PC-9 (cell line): ENCODE measurements around the gene TMEM183A. TPM values are rescaled to one million over a fixed set of nuclear protein-coding genes. Genes with fewer than 3 reads are reported as not detected.

Experiments
- BruUV-seq: library from RNA; stranded (reverse); fragments of 400-500 nt; replicated peaks from 2 replicates; lab custom pipeline; 2021; lab: Mats Ljungman, UMichigan
- CTCF ChIA-PET: fragments of 300-600 bp; sonication (Branson Sonifier 250); formaldehyde crosslinking; loops from one replicate; lab custom pipeline; 2022; ENCODE audit warnings: antibody characterized with exemption; lab: Charles Lee
- POLR2A ChIA-PET: fragments of 300-600 bp; sonication (Branson Sonifier 250); formaldehyde crosslinking; loops from one replicate; lab custom pipeline; 2022; ENCODE audit warnings: antibody characterized with exemption; ENCODE audit not compliant: unreplicated experiment; lab: Charles Lee
- DNase-seq, 2 experiments: peaks; one replicate each; pipeline versions ENCODE4 v3.0.0 to v3.0.0-alpha.2; 2015 to 2022; ENCODE audit warnings: mixed read lengths in 1 of 2
- H2AFZ ChIP-seq: fragments of 200-600 bp; sonication (generic); 2 replicates; pipeline ENCODE4 v1.8.1; 2017; ENCODE audit warnings: antibody characterized with exemption
- H3F3A ChIP-seq: fragments of 200-600 bp; sonication (generic); 2 replicates; pipeline ENCODE4 v1.8.1; 2017; ENCODE audit warnings: antibody characterized with exemption, mild to moderate bottlenecking, low read depth; ENCODE audit not compliant: insufficient read depth
- H3K27ac ChIP-seq: fragments of 200-600 bp; sonication (generic); 2 replicates; pipeline ENCODE4 v1.6.1; 2016; ENCODE audit warnings: mixed run types
- H3K27me3 ChIP-seq: fragments of 200-600 bp; sonication (generic); 2 replicates; pipeline ENCODE4 v1.6.1; 2016; ENCODE audit warnings: low read depth, mixed run types; ENCODE audit not compliant: insufficient read depth
- H3K36me3 ChIP-seq: fragments of 200-600 bp; sonication (generic); 2 replicates; pipeline ENCODE4 v1.6.1; 2016; ENCODE audit warnings: low read depth, mixed run types
- H3K4me1 ChIP-seq: fragments of 200-600 bp; sonication (generic); replicated peaks from 2 replicates; pipeline ENCODE4 v1.6.1; 2016; ENCODE audit warnings: mixed run types; ENCODE audit not compliant: insufficient read depth
- H3K4me2 ChIP-seq: fragments of 200-600 bp; sonication (generic); 2 replicates; pipeline ENCODE4 v1.6.1; 2017; ENCODE audit warnings: mixed run types
- H3K4me3 ChIP-seq: fragments of 200-600 bp; sonication (generic); 2 replicates; pipeline ENCODE4 v1.6.1; 2016; ENCODE audit warnings: mixed run types
- H3K79me2 ChIP-seq: fragments of 200-600 bp; sonication (generic); 2 replicates; pipeline ENCODE4 v1.6.1; 2017; ENCODE audit warnings: low read depth, mixed run types
- H3K9me2 ChIP-seq: fragments of 200-600 bp; sonication (generic); 2 replicates; pipeline ENCODE4 v1.8.1; 2017; ENCODE audit warnings: mild to moderate bottlenecking; ENCODE audit not compliant: insufficient read depth
- H3K9me3 ChIP-seq: fragments of 200-600 bp; sonication (generic); 2 replicates; pipeline ENCODE4 v1.8.1; 2016; ENCODE audit warnings: low read depth; ENCODE audit not compliant: insufficient read depth
- H4K20me1 ChIP-seq: fragments of 200-600 bp; sonication (generic); 2 replicates; pipeline ENCODE4 v1.8.1; 2017; ENCODE audit not compliant: insufficient read depth
- EZH2 ChIP-seq: fragments of 200-600 bp; sonication (generic); IDR thresholded peaks from 2 replicates; pipeline ENCODE4 v1.8.0; 2017; ENCODE audit warnings: antibody characterized with exemption, low read depth
- intact Hi-C: fragments of 100-400 bp; cut with micrococcal nuclease; formaldehyde crosslinking; loops from one replicate; pipeline ENCODE4 v1.10.0; 2022; ENCODE audit not compliant: unreplicated experiment
- total RNA-seq: library from RNA; stranded (reverse); gene quantifications from 2 replicates; pipeline ENCODE4 v1.2.3, GENCODE V29; 2021
- TF ChIP-seq, protein P1 (sequence below): fragments of 200-600 bp; sonication (generic); conservative IDR thresholded peaks from 2 replicates; pipeline ENCODE4 v1.6.1; 2017; ENCODE audit warnings: mixed run types, antibody characterized with exemption, mild to moderate bottlenecking, moderate library complexity

The TMEM183A gene
- total RNA-seq, 1 experiment from 2014 or later, result 53.5 TPM

DNA sequence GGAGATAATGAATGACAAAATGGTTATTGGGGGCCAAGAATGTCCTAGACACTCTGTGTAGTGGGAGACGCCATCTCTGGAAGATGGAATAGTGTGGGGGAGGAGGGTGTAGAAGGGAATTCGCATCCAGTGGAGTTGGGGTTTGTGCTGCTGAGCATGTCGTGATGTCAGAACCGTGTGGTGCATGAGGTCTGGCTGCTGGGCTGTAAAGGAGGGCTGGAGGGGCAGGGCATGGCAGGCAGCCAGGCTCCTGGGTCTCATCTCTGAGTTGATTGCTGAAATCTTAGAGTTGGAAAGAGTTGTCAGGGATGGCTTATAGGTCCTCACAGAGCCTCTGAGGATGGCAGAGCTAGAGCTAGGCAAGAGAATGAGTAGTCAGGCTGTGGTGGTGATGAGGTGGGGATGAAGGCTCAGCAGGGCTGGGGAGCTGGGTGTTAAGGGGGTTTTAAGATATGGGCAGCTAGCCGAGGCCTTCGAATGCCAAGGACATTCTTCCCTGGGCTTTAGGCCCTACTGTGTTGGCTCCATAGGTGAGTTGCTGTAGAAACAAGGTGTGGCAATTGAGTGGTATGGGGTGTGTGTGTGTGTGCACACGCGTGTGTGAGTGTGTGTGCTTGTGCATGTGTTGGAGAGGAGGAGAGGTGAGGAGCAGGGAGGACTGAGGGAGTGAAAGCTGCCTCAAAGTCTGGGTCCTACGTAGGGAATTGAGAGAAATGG lies 21.1 kb downstream of the TMEM183A start:
- intact Hi-C loops, result no loop called here
- H3K4me2 ChIP-seq, result no peak overlapping the region
- no TSS peak for BruUV-seq

DNA sequence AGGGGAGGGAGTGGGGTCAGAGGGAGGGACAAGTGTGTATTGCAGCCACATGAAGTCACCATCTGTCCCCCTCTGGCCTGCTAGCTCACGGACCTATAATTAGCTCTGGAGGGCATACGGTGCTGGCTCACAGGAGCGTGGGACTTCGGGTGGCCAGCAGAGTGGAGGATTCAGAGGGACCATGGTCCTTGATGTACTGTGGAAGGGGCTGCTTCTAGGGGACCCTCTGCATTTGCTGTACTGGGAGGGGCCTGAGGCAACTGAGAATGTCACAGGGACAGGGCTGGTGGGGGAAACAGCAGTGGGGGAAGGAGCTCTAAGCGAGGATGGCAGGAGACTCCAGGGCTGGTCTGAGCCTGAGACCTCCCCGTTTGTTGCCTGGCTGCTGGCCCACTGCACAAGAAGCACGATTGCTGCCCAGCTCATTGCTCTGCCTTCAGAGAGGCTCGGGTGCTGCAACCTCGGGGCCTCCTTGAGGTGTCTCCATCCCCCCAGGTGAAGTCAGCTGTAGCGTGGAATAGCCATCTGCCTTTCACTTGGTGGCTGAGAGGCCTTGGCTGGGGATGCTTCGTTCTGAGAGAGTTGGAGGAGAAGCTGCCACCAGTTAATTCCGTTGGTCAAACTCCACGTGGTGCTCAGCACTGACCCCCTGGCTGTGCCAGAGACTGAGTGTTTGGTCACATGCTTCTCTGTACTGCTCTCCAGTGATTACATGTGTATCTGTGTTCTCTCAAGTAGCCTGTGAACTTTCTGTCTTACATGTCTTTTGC lies 21.8 kb downstream of the TMEM183A start:
- POLR2A ChIA-PET, result no interaction called here
- intact Hi-C loops, result no loop called here
- H3K27me3 ChIP-seq, result no peaks in the 10 kb centered on the region
- DNase-seq, result no peak
- no peak overlapping the region for H3K4me2 ChIP-seq
- H3K4me1 ChIP-seq, result peaks cover 5% of the 10 kb centered on the region
- no peaks in the 10 kb centered on the region for H3K9me2 ChIP-seq
- CTCF ChIA-PET, result no interaction called here
- H3K79me2 ChIP-seq, result no peaks in the 10 kb centered on the region
- no TSS peak for BruUV-seq
- no peak for TF ChIP-seq EZH2
- TF ChIP-seq, protein P1, sequence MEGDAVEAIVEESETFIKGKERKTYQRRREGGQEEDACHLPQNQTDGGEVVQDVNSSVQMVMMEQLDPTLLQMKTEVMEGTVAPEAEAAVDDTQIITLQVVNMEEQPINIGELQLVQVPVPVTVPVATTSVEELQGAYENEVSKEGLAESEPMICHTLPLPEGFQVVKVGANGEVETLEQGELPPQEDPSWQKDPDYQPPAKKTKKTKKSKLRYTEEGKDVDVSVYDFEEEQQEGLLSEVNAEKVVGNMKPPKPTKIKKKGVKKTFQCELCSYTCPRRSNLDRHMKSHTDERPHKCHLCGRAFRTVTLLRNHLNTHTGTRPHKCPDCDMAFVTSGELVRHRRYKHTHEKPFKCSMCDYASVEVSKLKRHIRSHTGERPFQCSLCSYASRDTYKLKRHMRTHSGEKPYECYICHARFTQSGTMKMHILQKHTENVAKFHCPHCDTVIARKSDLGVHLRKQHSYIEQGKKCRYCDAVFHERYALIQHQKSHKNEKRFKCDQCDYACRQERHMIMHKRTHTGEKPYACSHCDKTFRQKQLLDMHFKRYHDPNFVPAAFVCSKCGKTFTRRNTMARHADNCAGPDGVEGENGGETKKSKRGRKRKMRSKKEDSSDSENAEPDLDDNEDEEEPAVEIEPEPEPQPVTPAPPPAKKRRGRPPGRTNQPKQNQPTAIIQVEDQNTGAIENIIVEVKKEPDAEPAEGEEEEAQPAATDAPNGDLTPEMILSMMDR, result no peak
- H2AFZ ChIP-seq, result no peak overlapping the region
- no peaks in the 10 kb centered on the region for H3K36me3 ChIP-seq
- no peak overlapping the region for H3K4me3 ChIP-seq
- no peaks in the 10 kb centered on the region for H3K9me3 ChIP-seq
- H4K20me1 ChIP-seq, result no peaks in the 10 kb centered on the region
- no peak overlapping the region for H3K27ac ChIP-seq
- peaks cover 16% of the 10 kb centered on the region; the same call in 1 of the 2 replicates for H3F3A ChIP-seq

More for the DNA sequence above, 21.1 kb downstream of the TMEM183A start:
- ChIA-PET CTCF (interaction anchor here (0.6 kb wide), 1 partner anchor 141 kb away, joined by 3 read pairs; no protein-coding TSS in a partner anchor), POLR2A (no interaction called here)
- TF ChIP-seq EZH2, result no peak
- TF ChIP-seq, protein P1, result no peak
- Histone ChIP-seq H3K4me3 (no peak overlapping the region), H3K9me2 (no peaks in the 10 kb centered on the region), H4K20me1 (no peaks in the 10 kb centered on the region), H3K27ac (no peak overlapping the region), H3K9me3 (no peaks in the 10 kb centered on the region), H3K79me2 (no peaks in the 10 kb centered on the region), H3F3A (peaks cover 23% of the 10 kb centered on the region; the same call in 1 of the 2 replicates), H2AFZ (no peak overlapping the region), H3K27me3 (no peaks in the 10 kb centered on the region), H3K36me3 (peaks cover 5% of the 10 kb centered on the region; the same call in 1 of the 2 replicates), H3K4me1 (peaks cover 5% of the 10 kb centered on the region)
- DNase-seq, result no peak

GRCh38 chr1:203031467-203031866 lies 24.3 kb downstream of the TMEM183A start:
- TF ChIP-seq, protein P1, result peak; percentile 68
- no peak for TF ChIP-seq EZH2
- Histone ChIP-seq H2AFZ (no peak overlapping the region), H3K9me2 (no peaks in the 10 kb centered on the region), H3K9me3 (no peaks in the 10 kb centered on the region), H3K79me2 (no peaks in the 10 kb centered on the region), H3K4me1 (peaks cover 4% of the 10 kb centered on the region), H3K4me3 (no peak overlapping the region), H3F3A (no peaks in the 10 kb centered on the region), H3K4me2 (no peak overlapping the region), H3K27ac (no peak overlapping the region), H4K20me1 (no peaks in the 10 kb centered on the region), H3K27me3 (peaks cover 3% of the 10 kb centered on the region; the same call in 1 of the 2 replicates), H3K36me3 (no peaks in the 10 kb centered on the region)
- intact Hi-C loops, result loop anchor here (1.0 kb wide), 1 partner anchor 238 kb away; no protein-coding TSS in a partner anchor
- ChIA-PET CTCF (interaction anchor here (0.7 kb wide), 1 partner anchor 222 kb away, joined by 3 read pairs; no protein-coding TSS in a partner anchor), POLR2A (no interaction called here)
- no TSS peak for BruUV-seq
- no peak for DNase-seq
